ENCODE measurements around the gene PTPRD. TPM values are rescaled to one million over a fixed set of nuclear protein-coding genes. Genes with fewer than 3 reads are reported as not detected.

Gene PTPRD
- total and polyA plus RNA-seq, 2 donors (not counting 1 experiment from before 2014, with no cell fraction given): 0.35 to 4.8 TPM

DNA sequence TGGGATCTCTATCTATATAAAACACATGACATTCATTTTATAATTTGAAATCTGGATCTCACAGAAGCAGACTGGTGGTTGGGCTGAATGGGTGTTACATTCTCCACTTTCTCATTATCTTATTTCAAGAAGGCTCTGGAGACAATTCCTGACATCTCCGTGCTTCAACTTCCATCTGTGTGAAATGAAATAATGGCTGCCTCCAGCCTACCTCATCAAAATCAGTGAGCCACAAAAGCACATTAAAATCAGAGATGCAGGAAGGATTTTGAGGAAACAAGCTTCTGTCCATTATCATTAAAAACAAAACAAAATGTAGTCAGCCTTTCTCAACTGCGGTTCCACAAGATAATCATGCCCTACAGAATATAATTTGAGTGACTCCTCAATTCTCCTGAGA is 1854.9 kb downstream of the PTPRD start:
- TF ChIP-seq EZH2 (IDR thresholded peaks at IDR 0.05; ENCODE audit: low read length, missing control alignments): no peak
- TF ChIP-seq, protein P1, sequence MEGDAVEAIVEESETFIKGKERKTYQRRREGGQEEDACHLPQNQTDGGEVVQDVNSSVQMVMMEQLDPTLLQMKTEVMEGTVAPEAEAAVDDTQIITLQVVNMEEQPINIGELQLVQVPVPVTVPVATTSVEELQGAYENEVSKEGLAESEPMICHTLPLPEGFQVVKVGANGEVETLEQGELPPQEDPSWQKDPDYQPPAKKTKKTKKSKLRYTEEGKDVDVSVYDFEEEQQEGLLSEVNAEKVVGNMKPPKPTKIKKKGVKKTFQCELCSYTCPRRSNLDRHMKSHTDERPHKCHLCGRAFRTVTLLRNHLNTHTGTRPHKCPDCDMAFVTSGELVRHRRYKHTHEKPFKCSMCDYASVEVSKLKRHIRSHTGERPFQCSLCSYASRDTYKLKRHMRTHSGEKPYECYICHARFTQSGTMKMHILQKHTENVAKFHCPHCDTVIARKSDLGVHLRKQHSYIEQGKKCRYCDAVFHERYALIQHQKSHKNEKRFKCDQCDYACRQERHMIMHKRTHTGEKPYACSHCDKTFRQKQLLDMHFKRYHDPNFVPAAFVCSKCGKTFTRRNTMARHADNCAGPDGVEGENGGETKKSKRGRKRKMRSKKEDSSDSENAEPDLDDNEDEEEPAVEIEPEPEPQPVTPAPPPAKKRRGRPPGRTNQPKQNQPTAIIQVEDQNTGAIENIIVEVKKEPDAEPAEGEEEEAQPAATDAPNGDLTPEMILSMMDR (conservative IDR thresholded peaks at IDR 0.05 in 1 of 2, IDR thresholded peaks at IDR 0.05 in 1 of 2; ENCODE audit: low read depth in 1 of 2, low read length in 2 of 2): no peak
- Histone ChIP-seq H2AFZ (ENCODE audit: low read length) (no peak overlapping the region), H3K4me3 (replicated peaks in 1 of 4; ENCODE audit: control extremely low read depth in 1 of 4, insufficient read depth in 1 of 4, low read depth in 3 of 4, low read length in 4 of 4) (no peak overlapping the region), H3K9ac (ENCODE audit: insufficient read depth, low read length) (no peak overlapping the region), H3K4me2 (ENCODE audit: extremely low read depth, insufficient read depth, low read length) (no peak overlapping the region), H3K9me3 (ENCODE audit: control insufficient read depth, insufficient read depth, low read depth, low read length) (no peaks in the 10 kb centered on the region), H3K27ac (ENCODE audit: insufficient read depth, low read length) (no peak overlapping the region), H3K36me3 (ENCODE audit: control insufficient read depth, insufficient read depth, low read length) (no peaks in the 10 kb centered on the region), H3K79me2 (ENCODE audit: control insufficient read depth, insufficient read depth, low read length) (no peaks in the 10 kb centered on the region), H3K4me1 (ENCODE audit: control insufficient read depth, extremely low read depth, insufficient read depth, low read length) (no peaks in the 10 kb centered on the region), H4K20me1 (ENCODE audit: control insufficient read depth, extremely low read depth, insufficient read depth, low read length) (no peaks in the 10 kb centered on the region), H3K27me3 (ENCODE audit: control insufficient read depth, insufficient read depth, low read length) (no peaks in the 10 kb centered on the region)
- DNase-seq (ENCODE audit: low read depth in 2 of 2): no peak

- Histone ChIP-seq H3K4me2 (ENCODE audit: extremely low read depth, insufficient read depth, low read length) (no peak overlapping the region), H3K27me3 (ENCODE audit: control insufficient read depth, insufficient read depth, low read length) (no peaks in the 10 kb centered on the region), H3K4me1 (ENCODE audit: control insufficient read depth, extremely low read depth, insufficient read depth, low read length) (no peaks in the 10 kb centered on the region), H2AFZ (ENCODE audit: low read length) (no peak overlapping the region), H3K9ac (ENCODE audit: insufficient read depth, low read length) (no peak overlapping the region), H3K4me3 (replicated peaks in 1 of 4; ENCODE audit: control extremely low read depth in 1 of 4, insufficient read depth in 1 of 4, low read depth in 3 of 4, low read length in 4 of 4) (no peak overlapping the region), H3K36me3 (ENCODE audit: control insufficient read depth, insufficient read depth, low read length) (no peaks in the 10 kb centered on the region), H4K20me1 (ENCODE audit: control insufficient read depth, extremely low read depth, insufficient read depth, low read length) (no peaks in the 10 kb centered on the region), H3K9me3 (ENCODE audit: control insufficient read depth, insufficient read depth, low read depth, low read length) (no peaks in the 10 kb centered on the region), H3K79me2 (ENCODE audit: control insufficient read depth, insufficient read depth, low read length) (no peaks in the 10 kb centered on the region), H3K27ac (ENCODE audit: insufficient read depth, low read length) (no peak overlapping the region)
- TF ChIP-seq, protein P1 (conservative IDR thresholded peaks at IDR 0.05 in 1 of 2, IDR thresholded peaks at IDR 0.05 in 1 of 2; ENCODE audit: low read depth in 1 of 2, low read length in 2 of 2): no peak
- no peak for TF ChIP-seq EZH2 (IDR thresholded peaks at IDR 0.05; ENCODE audit: low read length, missing control alignments)
- no peak for DNase-seq (ENCODE audit: low read depth in 2 of 2)
Observed at GRCh38 chr9:8754751-8755150, 1858.1 kb downstream of the PTPRD start.

- no peak overlapping the region for H3K4me2 ChIP-seq (ENCODE audit: extremely low read depth, insufficient read depth, low read length)
- H2AFZ ChIP-seq (ENCODE audit: low read length): no peak overlapping the region
- DNase-seq (ENCODE audit: low read depth in 2 of 2): peak in 1 of 2 donors; percentile 12
- no peaks in the 10 kb centered on the region for H3K36me3 ChIP-seq (ENCODE audit: control insufficient read depth, insufficient read depth, low read length)
- H3K9ac ChIP-seq (ENCODE audit: insufficient read depth, low read length): no peak overlapping the region
- TF ChIP-seq, protein P1 (conservative IDR thresholded peaks at IDR 0.05 in 1 of 2, IDR thresholded peaks at IDR 0.05 in 1 of 2; ENCODE audit: low read depth in 1 of 2, low read length in 2 of 2): no peak
- TF ChIP-seq EZH2 (IDR thresholded peaks at IDR 0.05; ENCODE audit: low read length, missing control alignments): no peak
- no peaks in the 10 kb centered on the region for H3K4me1 ChIP-seq (ENCODE audit: control insufficient read depth, extremely low read depth, insufficient read depth, low read length)
- H3K27ac ChIP-seq (ENCODE audit: insufficient read depth, low read length): no peak overlapping the region
- no peaks in the 10 kb centered on the region for H4K20me1 ChIP-seq (ENCODE audit: control insufficient read depth, extremely low read depth, insufficient read depth, low read length)
- no peaks in the 10 kb centered on the region for H3K9me3 ChIP-seq (ENCODE audit: control insufficient read depth, insufficient read depth, low read depth, low read length)
- H3K79me2 ChIP-seq (ENCODE audit: control insufficient read depth, insufficient read depth, low read length): no peaks in the 10 kb centered on the region
- no peaks in the 10 kb centered on the region for H3K27me3 ChIP-seq (ENCODE audit: control insufficient read depth, insufficient read depth, low read length)
- no peak overlapping the region for H3K4me3 ChIP-seq (replicated peaks in 1 of 4; ENCODE audit: control extremely low read depth in 1 of 4, insufficient read depth in 1 of 4, low read depth in 3 of 4, low read length in 4 of 4)
Observed at GRCh38 chr9:8751406-8751930, 1861.3 kb downstream of the PTPRD start.

All from fibroblast of lung (primary cell).